Astrocyte (in vitro differentiated cells and primary cell): ENCODE measurements around the gene OSBPL2.

ENCODE experiments used
- CTCF ChIP-seq: IDR thresholded peaks from 2 replicates; pipeline ENCODE4 v1.5.1; 2011; ENCODE audit warnings: low read depth, mild to moderate bottlenecking, inconsistent platforms, low read length, moderate library complexity; ENCODE audit not compliant: insufficient read depth
- EZH2 ChIP-seq: IDR thresholded peaks from 2 replicates; pipeline ENCODE4 v1.6.1; 2012; ENCODE audit warnings: mild to moderate bottlenecking, low read length, inconsistent platforms; ENCODE audit not compliant: insufficient read depth

DNA sequence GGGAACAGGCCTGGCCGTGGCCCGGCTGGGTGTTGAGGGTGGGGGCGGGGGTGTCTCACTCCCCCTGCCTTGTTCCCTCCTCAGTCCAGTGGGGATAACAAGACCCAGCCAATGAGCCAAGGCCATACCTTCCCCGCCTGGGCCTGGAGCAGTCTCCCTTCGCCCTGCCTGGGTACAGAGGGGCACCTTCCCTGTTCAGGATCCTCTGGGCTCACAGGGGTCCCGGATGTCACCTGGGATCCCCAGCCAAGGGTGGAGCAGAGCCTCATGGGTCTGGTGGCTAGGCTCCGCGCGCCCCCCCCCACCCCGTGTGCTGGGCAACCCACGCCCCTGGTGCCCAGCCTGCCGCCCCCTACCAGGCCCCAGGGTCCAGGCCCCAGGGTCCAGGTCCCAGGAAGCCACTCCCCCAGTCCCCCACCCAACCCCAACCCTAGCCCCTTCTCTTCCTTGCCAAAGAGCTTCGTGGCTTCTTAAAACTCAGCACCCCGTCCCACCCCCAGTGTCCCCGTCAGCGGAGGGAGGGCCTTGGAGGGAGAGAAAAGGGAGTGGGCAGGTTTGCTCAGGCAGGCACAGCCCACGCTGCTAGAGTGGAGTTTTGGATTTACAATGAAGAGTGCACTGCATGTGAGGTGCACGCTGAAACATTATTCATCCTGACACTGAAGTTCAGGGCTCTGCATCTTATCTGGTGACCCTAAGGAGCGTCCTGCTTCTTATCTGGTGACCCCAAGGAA lies 30.1 kb upstream of the OSBPL2 start:
- no peak for TF ChIP-seq CTCF
- TF ChIP-seq EZH2 = no peak
